HUDEP-2 (cell line): Measurements from ENCODE around the gene TFAP2A.

Experiments
- DNase-seq, 76 experiments: peaks; one replicate each; lab custom pipeline; 2025; ENCODE audit not compliant: unreplicated experiment in 76 of 76; lab: John Stamatoyannopoulos, UW

The TFAP2A gene

GRCh38 chr6:10347561-10348327, 67.1 kb downstream of the TFAP2A start:
- peak in 6 of 76 experiments; percentile 2 to 49 (median 20) for DNase-seq
